Measurements from ENCODE around the gene SETD7. TPM values are rescaled to one million over a fixed set of nuclear protein-coding genes. Genes with fewer than 3 reads are reported as not detected.

SETD7 gene
- total RNA-seq, 1 experiment from 2014 or later, result 60.4 TPM

- Mint-ChIP-seq H3K4me3 (ENCODE audit: unreplicated experiment) (no peak overlapping the region), H3K27ac (ENCODE audit: low read depth, unreplicated experiment) (no peak overlapping the region), H3K9me3 (ENCODE audit: unreplicated experiment) (no peaks in the 10 kb centered on the region), H3K36me3 (ENCODE audit: insufficient read depth, unreplicated experiment) (peaks cover 60% of the 10 kb centered on the region), H3K4me1 (ENCODE audit: insufficient read depth, unreplicated experiment) (peaks cover 10% of the 10 kb centered on the region), H3K27me3 (ENCODE audit: insufficient read depth, unreplicated experiment) (no peaks in the 10 kb centered on the region)
- ChIA-PET POLR2A (interaction anchor here (1.3 kb wide), 1 partner anchor 21 kb away, joined by 3 read pairs; no protein-coding TSS in a partner anchor), CTCF (interaction anchor here (1.1 kb wide), 1 partner anchor 11 kb away, joined by 3 read pairs; no protein-coding TSS in a partner anchor)
- BruUV-seq (replicated peaks), result no TSS peak
- DNase-seq (ENCODE audit: unreplicated experiment), result no peak
- no peak for TF ChIP-seq CTCF (IDR thresholded peaks at IDR 0.05; ENCODE audit: unreplicated experiment)
- intact Hi-C loops (cut with micrococcal nuclease), result no loop called here
Observed at GRCh38 chr4:139532947-139533346, 23.1 kb downstream of the SETD7 start.

- CTCF ChIA-PET, result interaction anchor here (0.6 to 1.8 kb wide), 16 partner anchors 10 to 384 kb away, joined by 3 to 11 read pairs (median 4); partner anchors contain the start of gene SETD7
- peak overlapping the region; percentile 9 for H3K27ac Mint-ChIP-seq (ENCODE audit: low read depth, unreplicated experiment)
- POLR2A ChIA-PET, result interaction anchor here (1.0 to 1.2 kb wide), 2 partner anchors 24 to 25 kb away, joined by 5 to 6 read pairs; partner anchors contain the start of gene SETD7
Observed at GRCh38 chr4:139530833-139531427, 25.1 kb downstream of the SETD7 start.

GRCh38 chr4:139528377-139529005, 27.5 kb downstream of the SETD7 start:
- intact Hi-C loops (cut with micrococcal nuclease), result no loop called here
- no peak overlapping the region for H3K4me3 Mint-ChIP-seq (ENCODE audit: unreplicated experiment)
- peaks cover 87% of the 10 kb centered on the region for H3K36me3 Mint-ChIP-seq (ENCODE audit: insufficient read depth, unreplicated experiment)
- no peaks in the 10 kb centered on the region for H3K27me3 Mint-ChIP-seq (ENCODE audit: insufficient read depth, unreplicated experiment)
- H3K4me1 Mint-ChIP-seq (ENCODE audit: insufficient read depth, unreplicated experiment), result peaks cover 10% of the 10 kb centered on the region
- POLR2A ChIA-PET, result interaction anchor here (0.6 to 4.8 kb wide), 10 partner anchors 12 to 624 kb away, joined by 3 to 41 read pairs (median 3); partner anchors contain the start of genes NDUFC1 and SETD7
- H3K9me3 Mint-ChIP-seq (ENCODE audit: unreplicated experiment), result no peaks in the 10 kb centered on the region
- DNase-seq (ENCODE audit: unreplicated experiment), result peak; percentile 71
- no peak for TF ChIP-seq CTCF (IDR thresholded peaks at IDR 0.05; ENCODE audit: unreplicated experiment)
- BruUV-seq (replicated peaks), result no TSS peak
- no peak overlapping the region for H3K27ac Mint-ChIP-seq (ENCODE audit: low read depth, unreplicated experiment)
- CTCF ChIA-PET, result interaction anchor here (0.6 to 1.7 kb wide), 5 partner anchors 16 to 125 kb away, joined by 3 to 5 read pairs (median 4); no protein-coding TSS in a partner anchor

More at GRCh38 chr4:139530833-139531427, 25.1 kb downstream of the SETD7 start:
- no TSS peak for BruUV-seq (replicated peaks)
- TF ChIP-seq CTCF (IDR thresholded peaks at IDR 0.05; ENCODE audit: unreplicated experiment), result peak; percentile 57
- Mint-ChIP-seq H3K9me3 (ENCODE audit: unreplicated experiment) (no peaks in the 10 kb centered on the region), H3K4me3 (ENCODE audit: unreplicated experiment) (no peak overlapping the region), H3K27me3 (ENCODE audit: insufficient read depth, unreplicated experiment) (no peaks in the 10 kb centered on the region), H3K36me3 (ENCODE audit: insufficient read depth, unreplicated experiment) (peaks cover 80% of the 10 kb centered on the region), H3K4me1 (ENCODE audit: insufficient read depth, unreplicated experiment) (peaks cover 10% of the 10 kb centered on the region)
- intact Hi-C loops (cut with micrococcal nuclease), result loop anchor here (2.0 kb wide), 1 partner anchor 78 kb away; no protein-coding TSS in a partner anchor
- peak; percentile 65 for DNase-seq (ENCODE audit: unreplicated experiment)

GRCh38 chr4:139526928-139527327, 29.1 kb downstream of the SETD7 start:
- ChIA-PET CTCF (interaction anchor here (0.7 to 1.2 kb wide), 7 partner anchors 21 to 174 kb away, joined by 3 to 4 read pairs (median 3); no protein-coding TSS in a partner anchor), POLR2A (interaction anchor here (0.9 to 4.8 kb wide), 2 partner anchors 10 to 27 kb away, joined by 3 to 41 read pairs; partner anchors contain the start of gene SETD7)
- DNase-seq (ENCODE audit: unreplicated experiment), result no peak
- Mint-ChIP-seq H3K9me3 (ENCODE audit: unreplicated experiment) (no peaks in the 10 kb centered on the region), H3K4me1 (ENCODE audit: insufficient read depth, unreplicated experiment) (peaks cover 16% of the 10 kb centered on the region), H3K27me3 (ENCODE audit: insufficient read depth, unreplicated experiment) (no peaks in the 10 kb centered on the region), H3K27ac (ENCODE audit: low read depth, unreplicated experiment) (no peak overlapping the region), H3K36me3 (ENCODE audit: insufficient read depth, unreplicated experiment) (peaks cover 86% of the 10 kb centered on the region), H3K4me3 (ENCODE audit: unreplicated experiment) (no peak overlapping the region)
- intact Hi-C loops (cut with micrococcal nuclease), result no loop called here
- BruUV-seq (replicated peaks), result no TSS peak
- TF ChIP-seq CTCF (IDR thresholded peaks at IDR 0.05; ENCODE audit: unreplicated experiment), result no peak

All from MCF 10A (cell line).